Karpas-422 (cell line): ENCODE results near the gene CD48. TPM values are rescaled to one million over a fixed set of nuclear protein-coding genes. Genes with fewer than 3 reads are reported as not detected.
"Not testable (repeated sequence)": the region's sequence is repeated elsewhere in the genome, so short reads cannot be mapped to it uniquely, and the experiment has no call there.

ENCODE experiments used
- DNase-seq: peaks from one replicate; pipeline ENCODE4 v3.0.0-alpha.2; 2015
- H2AFZ ChIP-seq: fragments of 200-600 bp; sonication (generic); 2 replicates; pipeline ENCODE4 v1.6.1; 2014; ENCODE audit warnings: antibody characterized with exemption, low read length, mixed read lengths
- H3K27ac ChIP-seq: fragments of 200-600 bp; sonication (generic); 2 replicates; pipeline ENCODE4 v1.5.1; 2014; ENCODE audit warnings: mild to moderate bottlenecking, low read length, moderate library complexity
- H3K27me3 ChIP-seq: fragments of 200-600 bp; sonication (generic); 2 replicates; pipeline ENCODE4 v1.6.1; 2014; ENCODE audit warnings: low read length, mixed read lengths
- H3K36me3 ChIP-seq: fragments of 200-600 bp; sonication (generic); 2 replicates; pipeline ENCODE4 v1.6.1; 2014; ENCODE audit warnings: low read length, mixed read lengths; ENCODE audit not compliant: insufficient read depth
- H3K4me1 ChIP-seq: fragments of 200-600 bp; sonication (generic); 2 replicates; pipeline ENCODE4 v1.6.1; 2014; ENCODE audit warnings: mild to moderate bottlenecking, low read length, mixed read lengths
- H3K4me2 ChIP-seq: fragments of 200-600 bp; sonication (generic); 2 replicates; pipeline ENCODE4 v1.6.1; 2014; ENCODE audit warnings: low read length, low read depth, mild to moderate bottlenecking; ENCODE audit not compliant: poor library complexity, severe bottlenecking
- H3K4me3 ChIP-seq: fragments of 200-600 bp; sonication (generic); 2 replicates; pipeline ENCODE4 v1.5.1; 2014; ENCODE audit warnings: mild to moderate bottlenecking, antibody characterized with exemption, low read length, mixed read lengths
- H3K79me2 ChIP-seq: fragments of 200-600 bp; sonication (generic); 2 replicates; pipeline ENCODE4 v1.6.1; 2014; ENCODE audit warnings: mild to moderate bottlenecking, low read length, mixed read lengths
- H3K9ac ChIP-seq: fragments of 200-600 bp; sonication (generic); 2 replicates; pipeline ENCODE4 v1.6.0; 2014; ENCODE audit warnings: low read length
- H3K9me2 ChIP-seq: fragments of 200-600 bp; sonication (generic), shearing (Covaris generic); replicated peaks from 2 replicates; pipeline ENCODE4 v1.6.0; 2014; ENCODE audit warnings: mild to moderate bottlenecking, low read length, moderate library complexity; ENCODE audit not compliant: insufficient read depth
- H3K9me3 ChIP-seq: fragments of 300-700, 200-600 bp; sonication (generic); 2 replicates; pipeline ENCODE4 v1.6.1; 2014; ENCODE audit warnings: low read length, mixed read lengths
- H4K20me1 ChIP-seq: fragments of 200-600 bp; sonication (generic); 2 replicates; pipeline ENCODE4 v1.6.1; 2014; ENCODE audit warnings: mild to moderate bottlenecking, antibody characterized with exemption, low read length, low read depth; ENCODE audit not compliant: insufficient read depth
- total RNA-seq: library from RNA; depleted of rRNA; stranded (reverse); fragments of >200 nt; shearing (Covaris generic); gene quantifications from 2 replicates; pipeline ENCODE4 v1.2.3, GENCODE V29; 2014; ENCODE audit warnings: low replicate concordance

Gene CD48
- total RNA-seq, 1 experiment from 2014 or later, result 56.3 TPM

GRCh38 chr1:160707236-160708064, 4.2 kb downstream of the CD48 start:
- no peak overlapping the region for H3K4me3 ChIP-seq
- H3K36me3 ChIP-seq, result no peaks in the 10 kb centered on the region
- no peaks in the 10 kb centered on the region for H3K9me3 ChIP-seq
- H2AFZ ChIP-seq, result peak overlapping the region; percentile 4; the same call in 1 of the 2 replicates
- no peak overlapping the region for H3K9ac ChIP-seq
- no peaks in the 10 kb centered on the region for H4K20me1 ChIP-seq
- peak overlapping the region; percentile 37 for H3K4me2 ChIP-seq
- H3K27ac ChIP-seq, result no peak overlapping the region
- H3K9me2 ChIP-seq, result no peaks in the 10 kb centered on the region
- H3K27me3 ChIP-seq, result no peaks in the 10 kb centered on the region
- H3K4me1 ChIP-seq, result peaks cover 69% of the 10 kb centered on the region
- H3K79me2 ChIP-seq, result no peaks in the 10 kb centered on the region
- DNase-seq, result no peak

- no peaks in the 10 kb centered on the region for H3K36me3 ChIP-seq
- no peaks in the 10 kb centered on the region for H3K9me3 ChIP-seq
- no peaks in the 10 kb centered on the region for H3K79me2 ChIP-seq
- H4K20me1 ChIP-seq, result no peaks in the 10 kb centered on the region
- no peaks in the 10 kb centered on the region for H3K9me2 ChIP-seq
- peaks cover 63% of the 10 kb centered on the region for H3K4me1 ChIP-seq
- H2AFZ ChIP-seq, result 0 out of 2 replicates have a peak overlapping the region, but pooled peaks have one; percentile 4
- no peak overlapping the region for H3K27ac ChIP-seq
- H3K9ac ChIP-seq, result no peak overlapping the region
- no peak overlapping the region for H3K4me2 ChIP-seq
- H3K4me3 ChIP-seq, result no peak overlapping the region
- no peak for DNase-seq
- H3K27me3 ChIP-seq, result no peaks in the 10 kb centered on the region
Observed at GRCh38 chr1:160706526-160707235, 4.9 kb downstream of the CD48 start.

- H3K9me3 ChIP-seq, result no peaks in the 10 kb centered on the region
- no peak overlapping the region for H3K27ac ChIP-seq
- H3K4me1 ChIP-seq, result peaks cover 54% of the 10 kb centered on the region
- no peak overlapping the region for H2AFZ ChIP-seq
- no peaks in the 10 kb centered on the region for H3K79me2 ChIP-seq
- H3K4me3 ChIP-seq, result no peak overlapping the region
- DNase-seq, result no peak
- H3K27me3 ChIP-seq, result no peaks in the 10 kb centered on the region
- no peaks in the 10 kb centered on the region for H4K20me1 ChIP-seq
- H3K4me2 ChIP-seq, result no peak overlapping the region
- no peaks in the 10 kb centered on the region for H3K36me3 ChIP-seq
- H3K9ac ChIP-seq, result no peak overlapping the region
- H3K9me2 ChIP-seq, result no peaks in the 10 kb centered on the region
Observed at GRCh38 chr1:160705742-160706141, 5.9 kb downstream of the CD48 start.

DNA sequence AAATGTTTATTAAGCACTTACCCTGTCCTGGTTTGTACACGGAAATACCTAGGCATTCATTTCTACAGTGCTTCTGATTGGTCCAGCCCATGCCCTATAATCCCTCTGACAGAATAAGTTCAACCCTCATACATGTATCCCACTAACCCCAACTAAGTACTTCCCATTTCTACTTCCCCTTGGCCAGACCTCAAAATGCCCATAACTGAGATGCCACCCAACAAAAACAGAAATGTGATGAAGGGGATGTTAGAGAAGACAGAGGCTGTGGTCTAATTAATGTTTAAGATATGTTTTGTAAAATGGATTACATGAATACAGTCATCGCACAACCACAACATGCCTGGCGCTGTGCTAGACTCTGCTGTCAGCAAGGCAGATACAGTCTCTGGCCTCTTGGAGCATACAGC, 6.4 kb downstream of the CD48 start:
- H2AFZ ChIP-seq, H3K9ac ChIP-seq, H3K4me2 ChIP-seq, H3K27me3 ChIP-seq, DNase-seq, H3K4me3 ChIP-seq, H3K27ac ChIP-seq, H3K9me2 ChIP-seq, H3K36me3 ChIP-seq, H3K79me2 ChIP-seq, H4K20me1 ChIP-seq, H3K9me3 ChIP-seq: not testable (repeated sequence)
- H3K4me1 ChIP-seq, result peaks cover 49% of the 10 kb centered on the region

DNA sequence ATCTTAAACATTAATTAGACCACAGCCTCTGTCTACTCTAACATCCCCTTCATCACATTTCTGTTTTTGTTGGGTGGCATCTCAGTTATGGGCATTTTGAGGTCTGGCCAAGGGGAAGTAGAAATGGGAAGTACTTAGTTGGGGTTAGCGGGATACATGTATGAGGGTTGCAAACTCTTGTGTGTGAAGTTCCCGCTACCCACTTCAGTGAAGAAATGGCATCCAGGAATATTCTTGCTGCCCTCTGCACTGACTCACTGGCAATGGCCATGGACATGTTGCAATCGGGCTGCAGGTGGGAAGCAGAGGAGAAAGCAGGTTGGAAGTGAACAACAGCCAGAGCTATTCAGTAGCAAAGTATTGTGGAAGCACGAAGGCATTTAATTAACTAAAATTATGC, 7.4 kb downstream of the CD48 start:
- no peaks in the 10 kb centered on the region for H3K27me3 ChIP-seq
- H3K4me1 ChIP-seq, result peaks cover 39% of the 10 kb centered on the region
- H3K9ac ChIP-seq, result no peak overlapping the region
- H3K9me3 ChIP-seq, result no peaks in the 10 kb centered on the region
- no peak overlapping the region for H3K27ac ChIP-seq
- no peaks in the 10 kb centered on the region for H3K9me2 ChIP-seq
- no peak overlapping the region for H3K4me3 ChIP-seq
- no peaks in the 10 kb centered on the region for H3K36me3 ChIP-seq
- DNase-seq, result peak; percentile 41
- no peak overlapping the region for H2AFZ ChIP-seq
- no peaks in the 10 kb centered on the region for H3K79me2 ChIP-seq
- no peaks in the 10 kb centered on the region for H4K20me1 ChIP-seq
- peak overlapping the region; percentile 42 for H3K4me2 ChIP-seq

DNA sequence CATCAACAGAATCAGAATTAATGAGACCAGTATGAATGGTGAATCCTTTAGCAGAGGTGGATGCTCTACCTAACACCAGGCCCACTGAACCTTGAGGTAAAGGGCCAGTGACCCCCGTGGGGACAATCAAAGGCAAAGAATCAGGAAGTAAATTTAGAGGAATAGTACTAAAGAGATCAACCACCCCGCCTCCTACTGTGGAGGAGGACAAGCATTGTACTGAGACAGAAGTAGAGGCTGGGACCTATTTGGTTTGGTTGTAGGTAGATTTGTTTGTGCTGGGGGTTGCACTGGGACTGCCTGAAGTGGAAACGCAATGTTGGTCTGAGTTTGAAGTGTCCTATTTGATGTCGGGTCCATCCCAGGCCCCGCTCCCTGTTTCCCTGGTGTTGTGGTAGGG, 9.5 kb downstream of the CD48 start:
- Histone ChIP-seq H3K27ac (no peak overlapping the region), H3K79me2 (no peaks in the 10 kb centered on the region), H2AFZ (no peak overlapping the region), H3K4me2 (no peak overlapping the region), H3K9me2 (no peaks in the 10 kb centered on the region), H3K9me3 (no peaks in the 10 kb centered on the region), H3K4me1 (peaks cover 18% of the 10 kb centered on the region), H4K20me1 (no peaks in the 10 kb centered on the region), H3K4me3 (no peak overlapping the region), H3K36me3 (no peaks in the 10 kb centered on the region), H3K27me3 (no peaks in the 10 kb centered on the region), H3K9ac (no peak overlapping the region)
- no peak for DNase-seq

DNA sequence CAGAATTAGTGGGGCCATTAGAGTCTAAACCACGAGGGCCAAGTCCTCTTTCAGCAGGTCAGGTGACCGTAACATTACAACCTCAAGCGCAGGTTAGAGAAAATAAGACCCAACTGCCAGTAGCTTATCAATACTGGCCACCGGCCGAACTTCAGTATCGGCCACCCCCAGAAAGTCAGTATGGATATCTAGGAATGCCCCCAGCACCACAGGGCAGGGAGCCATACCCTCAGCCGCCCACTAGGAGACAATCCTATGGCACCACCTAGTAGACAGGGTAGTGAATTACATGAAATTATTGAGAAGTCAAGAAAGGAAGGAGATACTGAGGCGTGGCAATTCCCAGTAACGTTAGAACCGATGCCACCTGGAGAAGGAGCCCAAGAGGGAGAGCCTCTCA, 19.2 kb downstream of the CD48 start:
- not testable (repeated sequence) for H3K36me3 ChIP-seq, H4K20me1 ChIP-seq, H2AFZ ChIP-seq, H3K4me1 ChIP-seq, H3K27me3 ChIP-seq, H3K27ac ChIP-seq, H3K9me3 ChIP-seq, H3K9ac ChIP-seq, H3K9me2 ChIP-seq, H3K4me2 ChIP-seq, H3K79me2 ChIP-seq, H3K4me3 ChIP-seq
- DNase-seq, result peak; percentile 66

DNA sequence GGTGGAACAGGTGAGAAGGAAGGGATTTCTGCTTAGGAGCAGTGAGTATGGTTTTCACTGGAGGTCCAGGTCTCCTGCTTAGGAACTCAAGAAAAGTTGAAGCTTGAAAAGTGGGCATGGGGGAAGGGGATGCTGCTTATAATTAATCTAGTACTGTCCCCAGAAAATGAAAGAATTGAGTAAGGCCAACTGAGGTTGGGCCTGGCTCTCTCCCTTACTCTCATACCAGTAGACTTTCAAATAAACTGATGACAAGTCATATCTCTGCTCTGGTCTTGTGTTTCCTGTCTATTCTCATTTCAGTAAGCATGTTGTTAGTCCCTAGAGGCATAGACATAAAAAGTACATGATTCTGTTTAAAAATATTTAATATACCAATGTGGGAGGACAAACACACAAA, 26.4 kb downstream of the CD48 start:
- H3K79me2 ChIP-seq, result no peaks in the 10 kb centered on the region
- no peaks in the 10 kb centered on the region for H3K36me3 ChIP-seq

More for the DNA sequence above, 26.4 kb downstream of the CD48 start:
- Histone ChIP-seq H3K9me3 (no peaks in the 10 kb centered on the region), H2AFZ (no peak overlapping the region), H3K4me2 (no peak overlapping the region), H3K4me3 (no peak overlapping the region), H3K9ac (no peak overlapping the region), H3K27me3 (no peaks in the 10 kb centered on the region), H4K20me1 (no peaks in the 10 kb centered on the region), H3K9me2 (no peaks in the 10 kb centered on the region), H3K27ac (no peak overlapping the region), H3K4me1 (no peaks in the 10 kb centered on the region)
- DNase-seq, result no peak
